Endothelial cell of coronary artery (primary cell): ENCODE results near the gene AMOT. TPM values are rescaled to one million over a fixed set of nuclear protein-coding genes. Genes with fewer than 3 reads are reported as not detected.

Experiments
- total RNA-seq: library from RNA; depleted of rRNA; stranded (reverse); fragments of >200 nt; gene quantifications from 2 replicates; pipeline ENCODE4 v1.2.3, GENCODE V29; 2014

The AMOT gene
- total RNA-seq = 1.7 and 2.4 TPM in 2 replicates

GRCh38 chrX:112840382-112841113 lies at the start of gene AMOT:
TSS of gene AMOT (minus strand) at chrX:112840831. CDS start at chrX:112823126, 17,705 bp downstream.

Other genes starting within 250 kb of the AMOT start
- gene LHFPL1, start 160.9 kb downstream of the AMOT start, total RNA-seq = 0.09 TPM in 1 of 2 replicates, not detected in the other